SHP77 treated with DMSO at 0.1 percent for 48 hours (cell line): Measurements from ENCODE around the gene AMELY.
"Not testable (repeated sequence)": the region's sequence is repeated elsewhere in the genome, so short reads cannot be mapped to it uniquely, and the experiment has no call there.

Source experiments
- DNase-seq: peaks from one replicate; lab custom pipeline; 2025; lab: John Stamatoyannopoulos, UW

AMELY gene, protein sequence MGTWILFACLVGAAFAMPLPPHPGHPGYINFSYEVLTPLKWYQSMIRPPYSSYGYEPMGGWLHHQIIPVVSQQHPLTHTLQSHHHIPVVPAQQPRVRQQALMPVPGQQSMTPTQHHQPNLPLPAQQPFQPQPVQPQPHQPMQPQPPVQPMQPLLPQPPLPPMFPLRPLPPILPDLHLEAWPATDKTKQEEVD

DNA sequence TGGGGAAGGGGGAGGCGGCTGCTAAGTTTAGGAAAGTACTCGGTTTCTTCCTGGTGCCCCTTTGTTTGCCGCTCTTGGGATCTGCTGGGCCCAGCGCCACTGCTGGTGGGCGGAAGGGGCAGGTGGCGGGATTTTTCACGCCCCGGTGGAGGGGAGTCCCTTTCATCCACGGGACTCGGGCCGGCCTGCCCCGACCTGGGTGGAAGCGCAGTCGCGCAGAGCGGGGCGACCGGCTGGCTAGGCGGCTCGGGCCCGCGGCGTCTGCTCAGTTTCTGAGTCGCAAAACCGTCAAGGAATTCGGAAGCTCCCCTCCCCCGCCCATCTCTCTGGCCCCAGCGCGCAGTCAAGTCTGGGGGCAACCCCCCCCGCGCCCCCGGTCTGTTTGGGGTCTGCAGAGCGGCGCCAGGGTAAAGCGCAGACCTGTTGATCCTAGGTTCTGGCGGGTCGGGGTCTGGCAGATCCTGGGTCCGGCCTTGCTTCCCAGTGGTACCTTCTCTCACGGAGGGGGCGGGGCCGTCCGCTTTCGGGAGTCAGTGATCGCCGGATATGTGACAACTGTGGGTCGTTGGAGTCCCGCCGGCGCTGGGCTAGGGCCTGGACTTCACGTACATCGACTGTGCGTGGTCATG lies at the start of gene AMELY:
Gene AMELY, minus strand, starts transcription at position 500 of the 629 bp plus-strand sequence. CDS start 39,144 bp downstream, outside the sequence.
- DNase-seq: no peak

DNA sequence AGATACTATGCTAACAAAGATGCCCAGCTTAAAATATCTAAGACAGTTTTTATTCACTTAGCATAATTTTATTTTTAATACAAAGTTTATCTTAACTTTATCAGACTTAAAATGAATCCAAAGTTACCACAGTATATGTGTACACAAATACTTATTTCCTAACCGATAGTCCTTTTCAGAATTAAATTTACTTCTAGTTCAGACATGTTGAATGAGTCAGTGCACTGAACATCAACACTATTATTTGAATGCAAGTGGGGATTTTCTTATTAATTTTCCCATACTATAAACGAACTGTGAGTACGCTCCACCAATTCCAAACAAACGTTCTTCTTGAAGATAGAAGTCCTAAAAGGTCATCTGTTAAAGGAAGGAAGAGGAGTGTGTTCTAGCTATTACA lies 38.4 kb upstream of the AMELY start:
- no peak for DNase-seq

DNA sequence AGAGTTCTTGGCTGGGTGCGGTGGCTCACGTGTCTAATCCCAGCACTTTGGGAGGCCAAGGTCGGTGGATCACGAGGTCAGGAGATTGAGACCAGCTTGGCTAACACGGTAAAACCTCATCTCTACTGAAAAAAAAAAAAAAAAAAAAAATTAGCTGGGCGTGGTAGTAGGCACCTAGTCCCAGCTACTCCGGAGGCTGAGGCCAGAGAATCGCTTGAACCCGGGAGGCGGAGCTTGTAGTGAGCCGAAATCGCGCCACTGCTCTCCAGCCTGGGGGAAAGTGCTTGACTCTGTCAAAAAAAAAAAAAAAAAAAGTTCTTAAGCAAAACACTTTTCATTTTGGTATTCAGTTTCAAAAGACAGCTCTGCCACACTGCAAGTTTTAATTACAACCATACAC lies 36.8 kb upstream of the AMELY start:
- no peak for DNase-seq

DNA sequence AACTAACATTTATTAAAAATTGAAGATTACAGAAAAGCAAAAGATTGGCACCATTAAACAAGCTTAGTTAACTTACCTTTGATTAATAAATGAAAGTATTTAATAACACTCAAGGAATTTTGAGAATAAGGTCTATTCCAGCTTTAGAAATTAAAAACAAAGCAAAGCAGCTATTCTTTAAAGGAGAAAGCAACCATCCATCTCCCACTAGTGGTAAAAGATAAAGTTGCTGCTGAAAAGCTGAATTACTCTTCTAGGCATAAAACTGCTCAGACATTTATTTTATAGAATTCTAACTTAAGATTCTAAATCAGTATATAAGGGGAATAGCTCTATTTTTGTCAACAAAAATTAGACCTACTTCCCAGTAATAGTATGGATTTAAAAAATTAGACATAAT lies 36.1 kb upstream of the AMELY start:
- no peak for DNase-seq

DNA sequence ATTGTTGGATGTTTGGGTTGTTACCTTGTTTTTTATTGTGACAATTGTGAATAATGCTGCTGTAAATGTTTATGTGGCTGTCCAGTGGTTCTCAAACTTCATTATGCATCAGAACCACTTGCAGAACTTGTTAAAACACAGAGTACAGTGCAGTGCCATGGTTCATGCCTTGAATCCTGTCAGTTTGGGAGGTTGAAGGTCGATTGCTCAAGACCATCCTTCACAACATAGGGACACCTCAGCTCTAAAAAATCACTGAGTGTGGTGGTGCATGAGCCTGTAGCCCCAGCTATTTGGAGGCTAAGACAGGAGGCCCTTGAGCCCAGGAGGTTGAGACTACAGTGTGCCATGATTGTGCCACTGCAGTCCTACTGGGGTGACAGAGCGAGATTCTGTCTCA lies 23.9 kb upstream of the AMELY start:
- no peak for DNase-seq

DNA sequence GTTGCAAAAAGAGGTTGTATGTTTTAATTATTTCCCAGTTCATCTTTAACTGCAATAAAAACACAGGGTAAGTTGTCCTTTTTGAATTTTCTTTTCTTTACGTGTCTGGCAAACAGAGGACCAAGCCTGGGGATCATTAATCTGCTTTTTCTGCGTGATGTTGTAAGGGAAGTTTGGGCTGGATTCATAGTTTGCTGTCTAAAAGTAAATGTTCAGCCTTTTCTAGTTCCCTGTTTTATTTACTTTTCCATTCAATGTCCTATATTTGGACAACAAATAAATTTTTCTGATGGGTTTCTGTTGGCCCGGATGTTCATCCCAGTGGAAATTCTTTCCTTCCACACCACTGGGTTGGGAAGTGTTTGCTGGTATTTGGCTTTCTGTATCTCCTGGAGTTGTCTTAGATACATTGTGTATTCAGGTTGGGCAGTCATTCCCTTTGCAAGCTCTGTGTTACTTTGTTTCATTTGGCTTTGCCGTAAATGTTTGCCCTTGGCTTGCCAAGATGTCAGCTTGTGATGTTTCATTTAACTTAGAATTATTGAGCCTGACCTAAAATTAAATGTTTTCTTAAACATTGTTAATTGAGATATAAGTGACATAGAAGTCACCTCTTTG lies 20.3 kb upstream of the AMELY start:
- no peak for DNase-seq

DNA sequence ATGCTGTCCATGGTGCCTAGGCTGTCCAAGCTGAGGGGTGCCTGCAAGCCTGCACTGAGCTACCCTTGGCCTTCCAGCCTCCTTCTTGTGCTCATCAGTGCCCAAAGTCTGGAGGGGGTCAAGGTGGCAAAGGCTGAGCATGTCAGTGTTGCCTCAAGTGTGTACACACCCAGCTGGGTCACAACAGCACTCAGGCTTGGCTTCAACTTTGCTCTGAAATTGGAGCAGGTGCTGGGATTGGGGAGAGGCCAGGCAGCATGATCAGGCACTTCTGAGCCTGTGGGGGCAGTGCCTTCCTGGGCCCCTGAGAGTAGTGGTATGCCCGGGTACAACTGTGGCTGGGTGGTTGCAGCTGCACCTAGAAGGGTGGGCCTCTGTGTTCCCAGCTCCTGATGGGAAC lies 17.7 kb upstream of the AMELY start:
- DNase-seq: no peak

DNA sequence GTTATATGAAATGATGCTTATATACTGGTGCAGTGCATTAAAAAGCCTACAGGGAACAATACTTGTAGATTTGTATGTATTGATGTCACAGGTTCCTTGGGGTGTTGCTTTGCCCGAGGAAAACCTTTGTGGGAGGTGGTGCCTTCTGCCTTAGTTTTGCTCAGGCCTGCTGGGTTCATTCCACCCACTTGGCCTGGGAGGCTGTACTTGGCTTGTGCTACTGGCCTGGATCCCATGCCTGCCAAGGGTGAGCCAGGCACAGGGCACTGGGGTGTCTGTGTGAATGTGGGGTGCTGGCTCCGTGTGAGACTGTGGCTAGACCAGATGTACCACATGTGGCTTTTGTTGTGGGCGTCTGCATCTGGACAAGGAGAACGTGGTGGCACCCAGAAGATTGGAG lies 16.7 kb upstream of the AMELY start:
- no peak for DNase-seq

DNA sequence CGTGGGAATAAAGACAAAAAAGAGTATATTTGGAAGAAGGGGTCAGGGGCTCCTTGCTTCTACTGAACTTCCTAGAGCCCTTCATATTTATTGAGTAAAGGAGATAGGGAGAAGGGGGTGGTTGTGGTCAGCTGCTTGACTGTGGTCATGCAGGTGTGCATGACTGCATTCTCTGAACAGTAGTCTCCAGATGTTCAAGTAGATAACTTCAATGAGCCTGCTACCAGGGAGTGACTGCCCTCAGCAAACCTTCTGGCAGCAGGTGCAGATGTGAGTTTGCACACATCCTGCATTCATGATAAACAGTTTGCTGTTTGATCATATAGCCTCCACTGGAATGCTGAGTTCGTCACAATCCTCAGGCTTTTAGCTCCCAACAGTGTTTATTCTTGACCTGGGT lies 9.5 kb upstream of the AMELY start:
- no peak for DNase-seq

DNA sequence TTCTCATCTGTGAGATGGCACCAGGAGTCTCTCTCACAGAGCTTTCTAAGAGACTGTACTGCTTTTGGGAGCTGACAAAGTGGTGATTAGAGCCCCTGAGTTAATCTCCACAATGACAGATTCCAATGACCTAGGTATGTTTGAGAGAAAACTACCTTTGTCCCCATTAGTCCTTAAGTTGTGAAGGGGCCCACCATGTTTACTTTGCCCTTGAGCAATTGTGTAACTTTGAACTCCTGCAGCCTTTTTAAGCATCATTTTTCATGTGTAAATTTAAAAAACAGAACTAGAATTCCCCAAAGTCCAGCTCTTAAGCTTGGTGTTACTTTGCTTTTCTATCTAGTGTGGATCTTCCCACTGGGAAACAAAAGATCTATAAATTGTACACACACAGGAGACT lies 1.8 kb upstream of the AMELY start:
- DNase-seq: no peak

DNA sequence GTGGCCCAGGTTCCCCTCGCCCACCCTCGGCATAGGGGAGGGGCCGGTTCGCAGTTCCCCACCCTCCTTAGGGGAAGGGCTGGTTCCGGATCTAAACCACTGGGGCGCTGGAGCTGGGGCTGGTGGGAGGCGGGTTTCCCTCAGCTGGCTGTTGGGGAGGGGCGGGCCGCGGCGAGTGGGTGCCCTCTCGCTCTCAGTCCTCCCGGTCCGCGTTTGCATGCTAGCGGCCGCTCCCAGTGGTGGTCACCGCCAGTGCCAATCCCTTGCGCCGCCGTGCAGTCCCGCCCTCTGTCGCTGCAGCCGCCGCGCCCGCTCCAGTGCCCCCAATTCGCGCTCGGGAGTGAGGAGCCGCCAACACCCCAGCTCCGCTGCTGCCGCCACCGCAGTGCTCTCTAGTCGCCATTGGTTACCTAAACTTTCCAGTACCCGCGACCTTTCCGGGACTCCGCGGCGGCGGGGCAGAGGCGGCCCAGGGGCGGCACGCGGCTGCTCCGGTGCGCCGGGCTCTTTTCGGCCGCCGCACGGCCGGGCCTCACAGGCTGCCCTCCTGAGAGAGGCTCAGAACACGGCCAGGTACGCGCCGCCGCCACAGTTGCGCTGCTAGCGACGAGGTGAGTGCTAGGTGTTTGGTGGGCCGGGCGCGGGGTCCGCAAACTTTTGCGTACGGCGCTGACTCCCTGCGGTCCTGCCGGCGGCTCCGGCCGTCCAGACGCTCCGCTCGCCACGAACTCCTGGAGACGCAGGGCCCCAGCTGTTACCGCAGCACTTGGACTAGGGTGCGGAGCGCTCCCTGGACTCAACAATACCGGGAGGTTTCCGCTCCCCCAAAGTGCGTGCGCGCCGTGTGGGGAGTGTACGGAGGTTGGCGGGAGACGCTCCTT lies 940 bp downstream of the AMELY start, which contains the start of gene TBL1Y:
Gene TBL1Y, plus strand, starts transcription at position 326 of the 881 bp plus-strand sequence. CDS start 114,388 bp downstream, outside the sequence.
- no peak for DNase-seq

DNA sequence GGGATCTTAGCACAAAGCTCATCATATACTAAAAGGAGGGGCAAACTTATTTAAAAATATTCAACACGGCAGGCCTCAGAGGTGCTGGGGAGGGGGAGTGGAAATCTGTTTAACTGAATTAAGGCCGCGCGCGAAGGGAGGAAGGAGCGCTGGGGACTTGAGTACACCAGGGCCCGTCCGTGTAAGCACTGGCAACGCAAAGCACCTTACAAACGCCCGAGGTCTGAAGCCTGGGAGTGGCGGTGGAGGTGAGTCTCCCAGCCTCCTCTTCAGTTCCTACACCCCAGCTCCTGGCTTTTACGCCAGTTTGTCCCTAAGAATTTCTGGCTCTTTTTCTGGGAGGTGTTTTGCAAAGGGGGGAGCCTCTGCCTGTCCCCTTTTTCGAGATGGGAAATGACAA lies 1.7 kb downstream of the AMELY start:
- DNase-seq: no peak

DNA sequence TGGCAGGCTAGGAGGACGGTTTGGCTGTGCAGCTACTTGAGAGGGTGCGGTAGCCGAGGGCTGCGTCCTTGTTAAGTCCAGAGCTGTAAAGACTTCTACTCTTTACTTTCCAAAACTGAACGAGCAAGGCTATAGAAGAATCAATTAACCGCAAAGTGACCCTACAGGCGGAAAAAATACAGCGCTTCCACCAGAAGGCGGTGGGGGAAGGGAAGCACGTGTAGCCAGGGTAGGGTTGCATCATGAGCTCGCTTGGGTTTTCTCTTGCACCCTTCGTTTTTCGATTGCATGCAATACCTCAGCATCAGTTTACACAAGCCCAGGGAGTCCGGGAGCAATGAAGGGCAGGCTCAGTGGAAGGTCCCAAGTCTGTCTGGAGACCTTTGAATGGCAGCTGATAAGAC lies 2.4 kb downstream of the AMELY start:
- DNase-seq: no peak

DNA sequence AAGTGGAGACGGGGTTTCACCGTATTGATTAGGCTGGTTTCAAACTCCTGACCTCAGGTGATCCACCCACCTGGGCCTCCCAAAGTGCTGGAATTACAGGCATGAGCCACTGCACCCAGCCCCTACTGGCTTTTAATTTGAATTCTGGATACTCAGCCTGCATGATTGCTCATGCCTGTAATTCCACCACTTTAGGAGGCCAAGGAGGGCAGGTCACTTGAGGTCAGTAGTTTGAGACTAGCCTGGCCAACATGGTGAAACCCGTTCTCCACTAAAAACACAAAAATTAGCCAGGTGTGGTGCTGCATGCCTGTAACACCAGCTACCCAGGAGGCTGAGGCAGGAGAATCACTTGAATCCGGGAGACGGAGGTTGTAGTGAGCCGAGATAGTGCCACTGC lies 3.5 kb downstream of the AMELY start:
- DNase-seq: not testable (repeated sequence)

DNA sequence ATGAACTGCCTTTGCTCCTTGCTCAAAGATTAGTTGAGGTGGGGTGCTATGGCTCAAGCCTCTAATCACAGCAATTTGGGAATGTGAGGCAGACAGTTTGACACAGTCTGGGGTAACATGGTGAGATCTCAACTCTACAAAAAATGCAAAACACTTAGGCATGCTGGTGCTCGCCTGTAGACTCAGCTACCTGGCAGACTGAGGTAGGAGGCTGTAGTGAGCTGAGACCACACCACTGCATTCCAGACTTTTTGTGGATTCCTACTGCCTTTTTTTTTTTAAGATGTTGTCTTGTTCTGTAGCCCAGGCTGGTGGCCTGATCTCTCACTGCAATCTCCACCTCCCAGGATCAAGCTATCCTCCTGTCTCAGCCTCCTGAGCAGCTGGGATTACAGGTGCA lies 4.0 kb downstream of the AMELY start:
- no peak for DNase-seq

DNA sequence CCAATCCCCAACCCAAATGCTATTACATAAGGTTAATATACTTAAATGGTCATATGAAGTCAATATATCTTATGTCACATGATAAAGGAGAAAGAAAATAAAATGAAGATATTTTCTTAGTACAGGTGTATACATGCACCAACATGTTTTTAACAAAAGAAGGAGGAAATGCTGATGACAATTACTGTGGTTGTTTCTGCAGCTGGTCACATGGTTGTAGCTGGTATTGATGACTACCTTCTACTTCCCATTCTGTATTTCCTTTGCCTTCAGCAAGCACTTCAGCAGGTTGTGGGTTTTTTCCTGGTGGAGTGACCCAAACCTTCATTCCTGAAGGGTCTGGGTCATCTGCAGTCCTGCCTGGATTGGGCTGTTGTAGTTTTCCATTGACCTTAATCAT lies 9.4 kb downstream of the AMELY start:
- DNase-seq: not testable (repeated sequence)

DNA sequence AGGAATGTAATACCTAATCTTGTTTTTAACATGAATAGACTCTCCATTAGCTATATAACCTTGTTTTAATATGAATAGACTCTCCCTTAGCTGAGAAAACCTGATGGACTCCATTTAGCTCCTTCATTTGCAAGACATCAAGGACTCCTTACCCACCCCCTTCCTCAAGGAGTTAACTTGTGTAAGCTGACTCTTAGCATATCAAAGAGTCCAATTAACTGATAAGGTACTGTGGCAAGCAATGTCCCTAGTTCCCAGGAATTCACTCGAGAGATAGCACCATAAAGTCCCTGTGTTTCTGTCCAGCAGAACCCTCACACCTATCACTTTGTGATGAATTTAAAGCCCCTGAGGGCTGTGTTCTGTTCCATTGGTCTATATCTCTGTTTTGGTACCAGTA lies 16.3 kb downstream of the AMELY start:
- no peak for DNase-seq

DNA sequence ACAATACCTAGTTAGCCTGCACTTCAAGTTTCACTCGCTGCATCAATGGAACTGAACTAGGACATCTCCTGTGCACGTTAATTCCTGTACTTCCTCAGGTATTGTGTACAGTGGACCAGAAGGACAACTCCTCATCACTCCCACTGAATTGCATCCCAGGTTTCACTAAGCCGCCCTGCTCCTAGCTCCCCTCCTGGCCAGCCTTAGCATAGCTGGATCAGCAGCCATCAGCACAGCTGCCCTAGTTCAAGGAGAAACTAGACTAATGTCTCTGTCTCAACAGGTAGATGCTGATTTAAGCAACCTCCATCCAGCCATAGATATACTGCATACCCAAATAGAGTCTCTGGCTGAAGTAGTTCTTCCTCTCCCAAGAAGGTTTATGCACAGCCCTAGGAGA lies 17.1 kb downstream of the AMELY start:
- no peak for DNase-seq

DNA sequence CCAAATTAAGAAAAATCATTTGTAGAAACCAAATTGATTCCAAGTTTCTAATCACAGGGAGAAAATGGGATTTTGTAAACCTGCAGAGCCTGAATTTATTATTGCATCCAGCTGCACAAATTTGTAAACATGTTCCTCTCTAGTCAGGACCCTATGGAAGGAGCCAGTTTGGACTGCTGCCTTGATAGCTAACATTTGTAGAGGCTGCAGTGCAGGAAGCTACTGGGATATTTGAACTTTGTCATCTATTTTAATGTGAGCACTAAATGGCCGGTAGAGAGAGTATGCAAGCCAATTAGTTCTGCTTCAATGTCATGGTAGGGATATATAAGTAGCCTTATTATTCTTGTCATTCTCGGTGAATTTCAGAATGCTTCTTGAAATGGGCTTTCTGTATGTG lies 62.2 kb downstream of the AMELY start:
- DNase-seq: no peak

DNA sequence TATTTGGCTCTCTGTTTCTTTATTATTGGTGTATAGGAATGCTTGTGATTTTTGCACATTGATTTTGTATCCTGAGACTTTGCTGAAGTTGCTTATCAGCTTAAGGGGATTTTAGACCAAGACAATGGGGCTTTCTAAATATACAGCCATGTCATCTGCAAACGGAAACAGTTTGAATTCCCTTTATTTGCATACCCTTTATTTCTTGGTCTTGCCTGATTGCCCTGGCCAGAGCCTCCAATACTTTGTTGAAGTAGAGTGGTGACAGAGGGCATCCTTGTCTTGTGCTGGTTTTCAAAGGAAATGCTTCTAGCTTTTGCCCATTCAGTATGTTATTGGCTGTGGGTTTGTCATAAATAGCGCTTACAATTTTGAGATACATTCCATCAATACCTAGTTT lies 68.9 kb downstream of the AMELY start:
- DNase-seq: not testable (repeated sequence)
